K562 (cell line): Measurements from ENCODE around the gene LMX1B. TPM values are rescaled to one million over a fixed set of nuclear protein-coding genes. Genes with fewer than 3 reads are reported as not detected.

Experiments
- ATAC-seq: fragments of 200-7000 bp; cut with Tn5 transposase; 3 replicates; pipeline ENCODE4 v1.9.1; 2020; ENCODE audit warnings: moderate library complexity
- BruUV-seq: library from RNA; stranded (reverse); fragments of 400-500 nt; replicated peaks from 2 replicates; lab custom pipeline; 2021; lab: Mats Ljungman, UMichigan
- CTCF ChIA-PET: fragments of 300-600 bp; formaldehyde crosslinking; extraction: SDS; loops from one replicate; lab custom pipeline; 2021; ENCODE audit warnings: low intra/inter-chr PET ratio; lab: Yijun Ruan, JAX
- POLR2A ChIA-PET: fragments of 300-600, 350-650 bp; sonication (Branson Sonifier 250); formaldehyde crosslinking; extraction: SDS; loops from one replicate; lab custom pipeline; 2021; ENCODE audit warnings: antibody characterized with exemption, inconsistent platforms; lab: Yijun Ruan, JAX
- DNase-seq, 4 experiments: peaks; one replicate each; pipeline versions ENCODE4 v3.0.0 to v3.0.0-alpha.2; 2011 to 2018; ENCODE audit warnings: low spot score in 3 of 4, mixed read lengths in 3 of 4; ENCODE audit errors: extremely low read depth in 1 of 4
- FAIRE-seq: peaks from 2 replicates; lab custom pipeline; 2011; peaks lifted over from hg19 to GRCh38; lab: Jason Lieb, UNC
- H2AFZ ChIP-seq: 2 replicates; pipeline ENCODE4 v1.6.0; 2011; ENCODE audit warnings: low read depth, low read length, control low read depth, inconsistent platforms
- H3K27ac ChIP-seq: fragments of 200-600 bp; 3 replicates; pipeline ENCODE4 v1.8.0; 2011; ENCODE audit warnings: low read depth, mild to moderate bottlenecking, control low read depth, inconsistent platforms, low read length, moderate library complexity, mixed read lengths; ENCODE audit errors: extremely low read depth
- H3K27me3 ChIP-seq, 2 experiments: fragments of 300-600 bp in 1 of 2; 2 replicates in 1 of 2; 3 replicates in 1 of 2; pipeline versions ENCODE4 v1.6.0 to v1.8.0; 2011; ENCODE audit warnings: inconsistent platforms in 2 of 2, low read length in 2 of 2, mild to moderate bottlenecking in 1 of 2, mixed read lengths in 1 of 2, moderate library complexity in 1 of 2; ENCODE audit not compliant: control insufficient read depth in 2 of 2, insufficient read depth in 2 of 2
- H3K36me3 ChIP-seq: fragments of 300-600 bp; 3 replicates; pipeline ENCODE4 v1.8.0; 2011; ENCODE audit warnings: mild to moderate bottlenecking, low read length, inconsistent platforms; ENCODE audit not compliant: control insufficient read depth, insufficient read depth
- H3K4me1 ChIP-seq, 2 experiments: fragments of 200-600 bp in 1 of 2; replicated peaks in 1 of 2; 2 replicates in 1 of 2; 3 replicates in 1 of 2; pipeline versions ENCODE4 v1.5.1 to v1.8.0; 2011; ENCODE audit warnings: inconsistent platforms in 2 of 2, low read length in 2 of 2, mild to moderate bottlenecking in 1 of 2, mixed read lengths in 1 of 2, moderate library complexity in 1 of 2; ENCODE audit not compliant: control insufficient read depth in 2 of 2, insufficient read depth in 2 of 2
- H3K4me2 ChIP-seq: 2 replicates; pipeline ENCODE4 v1.6.1; 2011; ENCODE audit warnings: low read length, control low read depth, inconsistent platforms, mixed read lengths; ENCODE audit not compliant: insufficient read depth
- H3K4me3 ChIP-seq: fragments of 200-600 bp; sonication (generic), shearing (Covaris generic); 2 replicates; pipeline ENCODE4 v1.5.1; 2016; ENCODE audit warnings: control low read depth, inconsistent platforms
- H3K79me2 ChIP-seq: fragments of 200-600 bp; 3 replicates; pipeline ENCODE4 v1.8.0; 2011; ENCODE audit warnings: low read length, inconsistent platforms; ENCODE audit not compliant: control insufficient read depth, insufficient read depth
- H3K9ac ChIP-seq, 2 experiments: 2 replicates each; pipeline versions ENCODE4 v1.6.0 to v1.6.1; 2011; ENCODE audit warnings: low read depth in 2 of 2, low read length in 2 of 2, control low read depth in 1 of 2, inconsistent platforms in 1 of 2, mild to moderate bottlenecking in 1 of 2, mixed read lengths in 1 of 2; ENCODE audit not compliant: insufficient read depth in 1 of 2
- H3K9me1 ChIP-seq: one replicate; pipeline ENCODE4 v1.6.0; 2011; ENCODE audit warnings: inconsistent platforms, mild to moderate bottlenecking, low read length, moderate library complexity; ENCODE audit not compliant: control insufficient read depth, insufficient read depth
- H3K9me3 ChIP-seq: replicated peaks from 2 replicates; pipeline ENCODE4 v1.5.1; 2011; ENCODE audit warnings: low read depth, low read length, inconsistent platforms; ENCODE audit not compliant: control insufficient read depth, insufficient read depth
- H4K20me1 ChIP-seq: replicated peaks from 2 replicates; pipeline ENCODE4 v1.6.1; 2011; ENCODE audit warnings: low read length, inconsistent platforms, mixed read lengths; ENCODE audit not compliant: control insufficient read depth, insufficient read depth
- ARHGAP35 ChIP-seq: fragments of 450-650 bp; IDR thresholded peaks from 2 replicates; pipeline ENCODE4 v1.6.1; 2018; ENCODE audit not compliant: partially characterized antibody
- MTF1 ChIP-seq: fragments of 250-450 bp; sonication (Bioruptor Pico); IDR thresholded peaks from 2 replicates; pipeline ENCODE4 v1.9.0; 2021; ENCODE audit warnings: moderate library complexity, mild to moderate bottlenecking, inconsistent platforms, borderline replicate concordance
- NFIC ChIP-seq: fragments of 450-650 bp; IDR thresholded peaks from 2 replicates; pipeline ENCODE4 v1.6.1; 2017; ENCODE audit warnings: mild to moderate bottlenecking, inconsistent platforms
- ZNF263 ChIP-seq: sonication (generic); formaldehyde crosslinking; IDR thresholded peaks from 2 replicates; pipeline ENCODE4 v1.8.0; 2022; ENCODE audit warnings: mild to moderate bottlenecking, missing genetic modification reagents, borderline replicate concordance
- WGBS: fragments of 100-300 bp; shearing (Covaris generic); methylation state at CpG from one replicate; pipeline ENCODE4 v1.1.6; 2016; ENCODE audit warnings: low coverage, mixed read lengths; ENCODE audit not compliant: insufficient coverage; ENCODE audit errors: missing lambda C conversion rate; 5-methylcytosine and 5-hydroxymethylcytosine counted together
- in situ Hi-C: fragments of 300-500 bp; cut with MboI; formaldehyde crosslinking; loops from 4 replicates; pipeline ENCODE4 v1.15.0; 2018; ENCODE audit warnings: inconsistent platforms, mixed read lengths
- intact Hi-C: fragments of 100-400 bp; cut with micrococcal nuclease; formaldehyde crosslinking; loops from 2 replicates; pipeline ENCODE4 v1.14.2; 2022
- polyA plus RNA-seq, 8 experiments: library from polyadenylated mRNA; depleted of rRNA in 4 of 8; stranded (reverse) in 5 of 8; unstranded in 3 of 8; fragments of >200 nt; fragmentation: Nextera tagmentation in 2 of 8; fragmentation: Illumina TruSeq in 1 of 8; extraction: Ambion mirVana in 2 of 8; extraction: Trizol in 1 of 8; gene quantifications; 2 replicates each; pipeline versions ENCODE4 v1.2.1 to v1.2.3, GENCODE V29; 2011 to 2014; ENCODE audit warnings: inconsistent platforms in 1 of 8, missing spikeins in 1 of 8
- total RNA-seq, 7 experiments: library from RNA; depleted of rRNA in 6 of 7; stranded (reverse); fragments of >200 nt in 6 of 7; fragmentation: Illumina TruSeq in 2 of 7; extraction: Trizol in 2 of 7; gene quantifications; 2 replicates each; pipeline versions ENCODE4 v1.2.1 to v1.2.3, GENCODE V29; 2011 to 2021; ENCODE audit warnings: low replicate concordance in 1 of 7
- TF ChIP-seq, protein P1 (sequence below): sonication (generic); formaldehyde crosslinking; IDR thresholded peaks from 2 replicates; pipeline ENCODE4 v1.9.0; 2022; ENCODE audit warnings: mild to moderate bottlenecking, missing genetic modification reagents

Gene LMX1B
- total and polyA plus RNA-seq, 9 of the 15 experiments (the other 6 are each of a cell fraction or from before 2014, with no cell fraction given), result not detected

DNA sequence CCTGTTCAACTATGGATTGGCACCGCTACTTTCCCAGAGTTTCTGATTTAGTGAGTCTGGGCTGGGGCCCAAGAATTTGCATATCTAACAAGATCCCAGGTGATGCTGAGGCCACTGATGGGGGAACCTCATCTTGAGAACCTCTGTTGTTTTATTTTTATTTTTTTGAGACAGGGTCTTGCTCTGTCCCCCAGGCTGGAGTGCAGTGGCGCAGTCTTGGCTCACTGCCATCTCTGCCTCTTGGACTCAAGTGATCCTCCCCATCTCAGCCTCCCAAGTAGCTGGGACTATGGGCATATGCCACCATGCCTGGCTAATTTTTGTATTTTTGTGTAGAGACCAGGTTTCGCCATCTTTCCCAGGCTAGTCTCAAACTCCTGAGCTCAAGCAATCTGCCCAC lies 35.7 kb downstream of the LMX1B start:
- Histone ChIP-seq H3K4me2 (no peak overlapping the region), H3K27ac (no peak overlapping the region), H3K9me1 (peaks cover 2% of the 10 kb centered on the region), H3K9me3 (no peaks in the 10 kb centered on the region), H3K27me3 (peaks cover 4 to 75% of the 10 kb centered on the region in 2 experiments; a peak in 4 of 5 replicates), H4K20me1 (peaks cover 7% of the 10 kb centered on the region), H3K4me1 (peaks cover 0 to 9% of the 10 kb centered on the region in 2 experiments; a peak in 2 of 5 replicates), H2AFZ (no peak overlapping the region), H3K36me3 (no peaks in the 10 kb centered on the region), H3K79me2 (no peaks in the 10 kb centered on the region), H3K9ac (no peak overlapping the region), H3K4me3 (no peak overlapping the region)
- ChIA-PET CTCF (no interaction called here), POLR2A (interaction anchor here (0.6 to 0.7 kb wide), 2 partner anchors 9 to 612 kb away, joined by 3 to 4 read pairs; no protein-coding TSS in a partner anchor)
- TF ChIP-seq, protein P1, sequence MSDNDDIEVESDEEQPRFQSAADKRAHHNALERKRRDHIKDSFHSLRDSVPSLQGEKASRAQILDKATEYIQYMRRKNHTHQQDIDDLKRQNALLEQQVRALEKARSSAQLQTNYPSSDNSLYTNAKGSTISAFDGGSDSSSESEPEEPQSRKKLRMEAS (CRISPR knock-in tag), result no peak
- TF ChIP-seq ARHGAP35 (no peak), NFIC (peak; percentile 60), ZNF263 (CRISPR knock-in tag) (no peak), MTF1 (CRISPR knock-in tag) (no peak)
- no peak for DNase-seq
- in situ Hi-C loops (no loop called here), intact Hi-C loops (no loop called here)
- no peak for ATAC-seq
- no TSS peak for BruUV-seq
- FAIRE-seq, result no peak
- 0% methylated on average over 3 of the region's 3 CpGs for WGBS
